Skeletal muscle satellite cell (primary cell): ENCODE measurements around the gene LIPT2. TPM values are rescaled to one million over a fixed set of nuclear protein-coding genes. Genes with fewer than 3 reads are reported as not detected.
"Not testable (repeated sequence)": the region's sequence is repeated elsewhere in the genome, so short reads cannot be mapped to it uniquely, and the experiment has no call there.

Source experiments
- H3K27me3 ChIP-seq: 2 replicates; pipeline ENCODE4 v1.7.0; 2013; ENCODE audit warnings: low read length; ENCODE audit not compliant: control insufficient read depth, insufficient read depth
- H3K36me3 ChIP-seq: 2 replicates; pipeline ENCODE4 v1.7.0; 2013; ENCODE audit warnings: mild to moderate bottlenecking, control low read depth, low read length; ENCODE audit not compliant: insufficient read depth
- H3K4me1 ChIP-seq: 2 replicates; pipeline ENCODE4 v1.7.0; 2013; ENCODE audit warnings: low read length; ENCODE audit not compliant: control insufficient read depth, insufficient read depth
- H3K4me2 ChIP-seq: 2 replicates; pipeline ENCODE4 v1.7.0; 2013; ENCODE audit warnings: mild to moderate bottlenecking, low read length
- H3K4me3 ChIP-seq: 2 replicates; pipeline ENCODE4 v1.7.0; 2013; ENCODE audit warnings: low read length
- H3K9ac ChIP-seq: 2 replicates; pipeline ENCODE4 v1.7.0; 2013; ENCODE audit warnings: mild to moderate bottlenecking, low read depth, low read length, moderate library complexity
- H3K9me3 ChIP-seq: replicated peaks from 2 replicates; pipeline ENCODE4 v1.7.0; 2013; ENCODE audit warnings: mild to moderate bottlenecking, control low read depth, low read length
- total RNA-seq: library from RNA; depleted of rRNA; stranded (reverse); fragments of >200 nt; gene quantifications from 2 replicates; pipeline ENCODE4 v1.2.3, GENCODE V29; 2012; rRNA removed

LIPT2 gene
- 1.1 and 1.5 TPM in 2 replicates for total RNA-seq

GRCh38 chr11:74492974-74493790 lies at the start of gene LIPT2:
LIPT2 (minus strand) TSS chr11:74493724; CDS start chr11:74493703, 21 bp downstream.
- Histone ChIP-seq H3K9ac (peak within 1 kb of the TSS; percentile 92), H3K36me3 (no peaks in the 10 kb centered on the region), H3K4me1 (peaks cover 9% of the 10 kb centered on the region), H3K9me3 (no peaks in the 10 kb centered on the region), H3K4me2 (peak within 1 kb of the TSS; percentile 99), H3K27me3 (no peaks in the 10 kb centered on the region), H3K4me3 (peak within 1 kb of the TSS; percentile 92)

GRCh38 chr11:74541466-74541865 lies 47.9 kb upstream of the LIPT2 start:
- H3K27me3 ChIP-seq = peaks cover 20% of the 10 kb centered on the region
- no peak overlapping the region for H3K9ac ChIP-seq
- H3K9me3 ChIP-seq = no peaks in the 10 kb centered on the region
- H3K4me2 ChIP-seq = no peak overlapping the region
- no peak overlapping the region for H3K4me3 ChIP-seq
- no peaks in the 10 kb centered on the region for H3K4me1 ChIP-seq
- no peaks in the 10 kb centered on the region for H3K36me3 ChIP-seq

DNA sequence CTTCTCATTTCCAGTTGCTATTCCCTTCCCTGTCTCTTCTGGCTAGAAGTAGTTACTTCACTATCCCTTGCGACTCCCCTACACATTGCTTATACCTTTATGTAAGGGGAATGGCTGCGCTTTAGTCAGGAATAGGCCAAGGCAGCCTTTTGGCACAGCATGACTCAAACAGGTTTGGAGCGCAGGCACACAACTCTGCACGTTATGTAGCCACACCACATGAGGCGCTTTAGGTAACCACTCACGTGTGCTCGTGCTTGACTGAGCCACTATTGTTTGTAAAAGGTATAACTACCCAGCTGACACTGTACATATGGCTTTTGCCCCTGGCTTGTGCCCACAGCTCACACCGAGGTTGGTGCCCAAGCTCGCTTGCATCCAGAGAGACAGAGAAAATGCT lies 46.7 kb upstream of the LIPT2 start:
- Histone ChIP-seq H3K4me1 (no peaks in the 10 kb centered on the region), H3K36me3 (no peaks in the 10 kb centered on the region), H3K4me2 (no peak overlapping the region), H3K9ac (no peak overlapping the region), H3K27me3 (peaks cover 17% of the 10 kb centered on the region), H3K9me3 (no peaks in the 10 kb centered on the region), H3K4me3 (no peak overlapping the region)

- no peaks in the 10 kb centered on the region for H3K9me3 ChIP-seq
- H3K36me3 ChIP-seq = no peaks in the 10 kb centered on the region
- no peak overlapping the region for H3K4me3 ChIP-seq
- H3K9ac ChIP-seq = no peak overlapping the region
- H3K27me3 ChIP-seq = peaks cover 20% of the 10 kb centered on the region
- H3K4me1 ChIP-seq = no peaks in the 10 kb centered on the region
- H3K4me2 ChIP-seq = no peak overlapping the region
These were observed 45.2 kb upstream of the LIPT2 start for GRCh38 chr11:74538680-74539079.

DNA sequence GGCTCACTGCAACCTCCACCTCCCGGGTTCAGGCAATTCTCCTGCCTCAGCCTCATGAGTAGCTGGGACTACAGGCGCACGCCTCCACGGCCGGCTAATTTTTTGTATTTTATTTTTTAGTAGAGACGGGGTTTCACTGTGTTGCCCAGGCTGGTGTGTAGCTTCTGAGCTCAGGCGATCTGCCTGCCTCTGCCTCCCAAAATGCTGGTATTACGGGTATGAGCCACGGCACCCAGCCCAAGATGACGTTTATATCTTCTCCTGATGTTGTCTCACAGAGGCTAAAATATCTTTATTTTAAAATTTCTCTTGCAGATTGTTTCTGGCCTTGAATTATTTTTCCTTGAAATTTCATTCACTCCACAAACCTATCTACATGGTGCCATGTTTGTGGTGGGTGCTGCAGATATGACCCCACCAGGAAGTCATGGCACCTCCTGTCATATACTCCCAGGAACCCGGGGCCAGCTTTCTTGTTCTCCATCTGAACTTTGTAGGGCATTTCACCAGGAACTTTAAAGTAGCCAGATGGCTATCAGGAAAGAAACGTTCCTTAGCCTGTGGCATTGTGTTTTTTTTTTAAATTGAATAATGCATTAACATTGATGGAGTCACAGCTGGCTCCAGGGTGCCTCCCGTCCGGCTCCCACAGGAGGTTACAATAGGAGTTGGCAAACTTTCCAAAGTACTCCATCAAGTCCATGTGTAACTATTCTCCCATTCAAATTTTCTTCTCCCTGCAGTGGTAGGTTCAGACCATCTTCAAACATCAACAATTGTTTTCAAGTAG lies 42.0 kb upstream of the LIPT2 start:
- Histone ChIP-seq H3K36me3 (no peaks in the 10 kb centered on the region), H3K4me3 (no peak overlapping the region), H3K9ac (no peak overlapping the region), H3K4me2 (no peak overlapping the region), H3K9me3 (no peaks in the 10 kb centered on the region), H3K4me1 (no peaks in the 10 kb centered on the region), H3K27me3 (peaks cover 23% of the 10 kb centered on the region)

DNA sequence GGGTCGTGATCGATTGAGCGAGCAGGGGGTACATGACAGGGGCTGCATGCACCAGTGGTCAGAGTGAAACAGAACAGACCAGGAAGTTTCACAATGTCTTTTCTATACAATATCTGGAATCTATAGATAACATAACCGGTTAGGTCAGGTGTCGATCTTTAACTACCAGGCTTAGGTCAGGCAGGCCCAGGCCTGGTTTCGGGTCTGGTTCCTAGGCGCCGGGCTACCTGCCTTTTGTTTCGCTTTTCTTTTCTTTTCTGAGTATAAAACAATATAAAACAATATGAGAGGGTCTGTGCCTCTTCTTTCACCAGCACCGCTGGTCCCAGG lies 41.4 kb upstream of the LIPT2 start:
- not testable (repeated sequence) for H3K4me3 ChIP-seq

GRCh38 chr11:74534216-74534945 lies 40.9 kb upstream of the LIPT2 start:
- Histone ChIP-seq H3K27me3 (peaks cover 22% of the 10 kb centered on the region), H3K36me3 (no peaks in the 10 kb centered on the region), H3K9ac (no peak overlapping the region), H3K9me3 (no peaks in the 10 kb centered on the region), H3K4me3 (no peak overlapping the region), H3K4me1 (no peaks in the 10 kb centered on the region), H3K4me2 (no peak overlapping the region)

More for the DNA sequence above, 41.4 kb upstream of the LIPT2 start:
- peaks cover 24% of the 10 kb centered on the region for H3K27me3 ChIP-seq
- H3K9ac ChIP-seq, H3K4me2 ChIP-seq, H3K36me3 ChIP-seq, H3K9me3 ChIP-seq, H3K4me1 ChIP-seq: not testable (repeated sequence)

GRCh38 chr11:74533421-74533820 lies 39.9 kb upstream of the LIPT2 start:
- no peaks in the 10 kb centered on the region for H3K4me1 ChIP-seq
- H3K9me3 ChIP-seq = no peaks in the 10 kb centered on the region
- no peaks in the 10 kb centered on the region for H3K36me3 ChIP-seq
- H3K27me3 ChIP-seq = peaks cover 13% of the 10 kb centered on the region
- no peak overlapping the region for H3K9ac ChIP-seq
- H3K4me2 ChIP-seq = no peak overlapping the region
- H3K4me3 ChIP-seq = no peak overlapping the region

DNA sequence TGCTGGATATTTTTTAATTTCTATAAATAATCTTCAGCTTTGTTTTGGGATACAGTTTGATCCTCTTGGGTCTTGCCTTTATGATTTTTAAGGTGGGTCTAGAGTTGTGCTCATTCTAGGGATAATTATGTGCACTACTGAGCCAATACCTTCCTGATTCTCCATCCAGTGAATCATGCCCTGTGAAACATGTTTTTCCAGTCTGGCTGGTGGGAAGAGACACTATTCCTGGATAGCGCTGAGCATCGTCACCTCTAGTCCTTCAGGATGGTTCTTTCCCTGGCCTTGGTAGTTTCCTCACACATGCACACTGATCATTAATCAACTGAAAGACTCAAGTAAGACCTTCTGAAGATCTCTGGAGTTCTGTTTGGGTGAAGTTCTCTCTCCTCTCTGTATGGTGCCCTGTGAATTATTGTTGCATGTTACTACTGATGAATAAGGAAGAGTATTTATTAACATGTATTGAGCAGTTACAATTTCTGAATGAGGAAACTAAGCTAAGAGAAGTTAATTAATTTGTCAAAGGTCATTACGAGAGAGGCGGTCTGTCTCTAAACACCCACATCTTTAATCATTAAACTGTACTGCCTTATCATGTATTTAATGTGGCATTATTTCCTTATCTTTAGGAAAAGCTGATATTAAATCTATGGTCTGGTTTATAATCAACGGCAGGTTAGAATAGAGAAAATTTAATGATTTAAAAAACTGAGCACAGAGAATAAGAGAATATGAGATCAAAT lies 39.1 kb upstream of the LIPT2 start:
- Histone ChIP-seq H3K9me3 (no peaks in the 10 kb centered on the region), H3K4me3 (no peak overlapping the region), H3K36me3 (no peaks in the 10 kb centered on the region), H3K27me3 (peaks cover 13% of the 10 kb centered on the region), H3K4me2 (no peak overlapping the region), H3K4me1 (no peaks in the 10 kb centered on the region), H3K9ac (no peak overlapping the region)

DNA sequence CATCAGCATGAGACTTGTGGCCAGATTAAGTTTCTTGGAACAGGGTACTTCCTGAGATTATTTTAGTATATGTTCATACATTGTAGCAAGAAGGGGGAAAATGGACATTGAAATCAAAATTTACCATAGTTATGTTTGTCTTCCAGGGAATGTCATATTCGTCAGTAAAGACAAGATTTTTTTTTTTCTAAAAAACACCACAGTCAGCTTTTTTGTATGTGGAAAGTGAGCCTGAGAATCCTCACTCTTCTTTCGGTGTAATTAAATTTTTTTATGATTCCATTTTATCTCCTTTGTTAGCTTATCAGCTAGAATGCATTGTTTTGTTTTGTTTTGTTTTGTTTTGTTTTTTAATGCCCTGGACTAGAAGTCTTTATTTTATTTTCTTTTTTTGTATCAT lies 31.5 kb upstream of the LIPT2 start:
- Histone ChIP-seq H3K4me1 (no peaks in the 10 kb centered on the region), H3K36me3 (no peaks in the 10 kb centered on the region), H3K4me2 (no peak overlapping the region), H3K27me3 (peaks cover 43% of the 10 kb centered on the region), H3K9me3 (no peaks in the 10 kb centered on the region), H3K9ac (no peak overlapping the region), H3K4me3 (no peak overlapping the region)

- Histone ChIP-seq H3K9ac (no peak overlapping the region), H3K36me3 (no peaks in the 10 kb centered on the region), H3K9me3 (no peaks in the 10 kb centered on the region), H3K4me1 (no peaks in the 10 kb centered on the region), H3K27me3 (peaks cover 47% of the 10 kb centered on the region), H3K4me2 (no peak overlapping the region), H3K4me3 (no peak overlapping the region)
These were observed 31.0 kb upstream of the LIPT2 start for GRCh38 chr11:74524501-74524900.
